Upper lobe of right lung (tissue), 1 donor: ENCODE measurements around the gene CTH. TPM values are rescaled to one million over a fixed set of nuclear protein-coding genes. Genes with fewer than 3 reads are reported as not detected.
"Not testable (repeated sequence)": the region's sequence is repeated elsewhere in the genome, so short reads cannot be mapped to it uniquely, and the experiment has no call there.

Source experiments
- ATAC-seq: fragments of 200-7000 bp; cut with Tn5 transposase; one replicate; pipeline ENCODE4 v1.9.1; 2020; ENCODE audit warnings: mild to moderate bottlenecking, moderate library complexity
- DNase-seq: peaks from one replicate; pipeline ENCODE4 v3.0.0-alpha.2; 2020
- H3K27ac ChIP-seq: fragments of 200-600 bp; one replicate; pipeline ENCODE4 v1.8.0; 2022
- H3K27me3 ChIP-seq: fragments of 200-600 bp; one replicate; pipeline ENCODE4 v1.8.0; 2022; ENCODE audit warnings: mild to moderate bottlenecking
- H3K36me3 ChIP-seq: fragments of 200-600 bp; one replicate; pipeline ENCODE4 v1.8.0; 2022
- H3K4me1 ChIP-seq: fragments of 200-600 bp; one replicate; pipeline ENCODE4 v1.8.0; 2022
- H3K4me3 ChIP-seq: fragments of 200-600 bp; one replicate; pipeline ENCODE4 v1.8.0; 2022; ENCODE audit warnings: mild to moderate bottlenecking
- H3K9me3 ChIP-seq: fragments of 200-600 bp; one replicate; pipeline ENCODE4 v1.8.0; 2022
- CTCF ChIP-seq: fragments of 200-600 bp; IDR thresholded peaks from one replicate; pipeline ENCODE4 v1.8.0; 2022; ENCODE audit warnings: antibody characterized with exemption
- intact Hi-C: fragments of 100-400 bp; cut with DNase I; formaldehyde crosslinking; loops from one replicate; pipeline ENCODE4 v1.11.0; 2022
- total RNA-seq: library from RNA; stranded (reverse); fragmentation: NEBNext Ultra II Directional; extraction: Animal tissue kit (Norgen Biotek cat#: 25700); gene quantifications from one replicate; pipeline ENCODE4 v1.2.1, GENCODE V29; 2021
- donor health status: DM: no; HTN: yes; CAD: no; lungs with severe emphysema.

The CTH gene
- total RNA-seq, 1 donor from 2014 or later, result 3.6 TPM

DNA sequence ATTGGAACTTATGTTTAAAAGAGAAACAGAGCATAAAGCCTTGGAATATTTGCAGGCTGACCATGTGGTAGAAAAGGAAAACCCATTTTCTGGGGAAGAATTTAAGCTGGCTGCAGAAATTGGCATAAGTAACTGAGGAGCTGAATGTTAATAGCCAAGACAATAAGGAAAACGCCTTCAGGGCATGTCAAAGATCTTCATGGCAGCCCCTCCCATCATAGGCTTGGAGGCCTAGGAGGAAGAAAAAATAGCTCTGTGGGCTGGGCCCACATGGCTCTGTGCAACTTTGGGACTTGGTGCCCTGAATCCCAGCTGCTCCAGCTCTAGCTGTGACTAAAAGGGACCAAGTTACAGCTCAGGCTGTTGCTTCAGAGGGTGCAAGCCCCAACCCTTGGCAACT lies 51.5 kb downstream of the CTH start:
- no peaks in the 10 kb centered on the region for H3K27me3 ChIP-seq
- H3K9me3 ChIP-seq, result no peaks in the 10 kb centered on the region
- no peak for ATAC-seq
- DNase-seq, result no peak
- intact Hi-C loops, result no loop called here
- H3K27ac ChIP-seq, result no peak overlapping the region
- no peak overlapping the region for H3K4me3 ChIP-seq
- no peaks in the 10 kb centered on the region for H3K36me3 ChIP-seq
- no peaks in the 10 kb centered on the region for H3K4me1 ChIP-seq
- TF ChIP-seq CTCF, result no peak

DNA sequence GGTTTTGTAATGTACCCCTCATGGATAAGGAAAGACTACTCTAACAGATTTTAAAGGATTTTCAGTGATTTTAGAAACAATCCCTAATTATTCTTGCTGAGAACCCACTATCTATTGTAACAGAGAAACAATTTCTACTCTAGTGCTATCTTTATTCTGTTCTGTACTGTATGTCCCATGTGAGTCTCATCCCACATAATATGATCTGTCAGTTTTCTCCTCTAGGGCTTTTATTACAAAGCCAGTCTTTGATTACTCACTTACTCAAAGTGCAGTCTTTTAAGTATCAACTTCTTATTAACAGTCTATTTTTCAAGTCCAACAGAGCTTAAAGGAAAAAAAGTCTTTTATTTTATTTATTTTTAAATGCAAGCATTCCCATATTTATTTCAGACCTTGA lies 54.8 kb downstream of the CTH start:
- Histone ChIP-seq H3K4me3 (no peak overlapping the region), H3K9me3 (no peaks in the 10 kb centered on the region), H3K36me3 (no peaks in the 10 kb centered on the region), H3K27me3 (no peaks in the 10 kb centered on the region), H3K4me1 (no peaks in the 10 kb centered on the region), H3K27ac (no peak overlapping the region)
- DNase-seq, result no peak
- intact Hi-C loops, result no loop called here
- no peak for TF ChIP-seq CTCF
- ATAC-seq, result no peak

GRCh38 chr1:70467531-70467930 lies 56.5 kb downstream of the CTH start:
- no peak overlapping the region for H3K27ac ChIP-seq
- ATAC-seq (no peak), DNase-seq (no peak)
- no peaks in the 10 kb centered on the region for H3K36me3 ChIP-seq
- no peaks in the 10 kb centered on the region for H3K9me3 ChIP-seq
- H3K4me3 ChIP-seq, result no peak overlapping the region
- TF ChIP-seq CTCF, result no peak
- no peaks in the 10 kb centered on the region for H3K4me1 ChIP-seq
- intact Hi-C loops, result no loop called here
- H3K27me3 ChIP-seq, result no peaks in the 10 kb centered on the region

DNA sequence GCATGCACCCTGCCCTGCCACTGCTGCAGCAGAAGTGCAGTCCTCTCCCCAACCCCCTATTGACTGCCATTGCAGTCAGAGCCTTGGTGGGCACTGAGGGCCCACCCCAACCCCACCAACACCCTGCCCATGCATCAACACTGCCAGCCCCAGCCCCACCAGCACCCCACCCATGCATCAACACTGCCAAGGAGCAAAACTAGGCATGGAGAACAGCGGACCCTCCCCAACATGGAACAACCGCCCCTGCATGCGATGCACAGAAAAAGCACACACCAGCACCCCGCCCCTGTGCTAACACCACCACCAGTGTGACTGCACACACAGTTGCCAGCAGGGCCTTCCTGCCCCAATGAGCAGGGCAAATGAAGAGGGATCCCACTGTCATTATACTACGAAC lies 57.1 kb downstream of the CTH start:
- no peak for DNase-seq
- Histone ChIP-seq H3K27ac (no peak overlapping the region), H3K4me3 (no peak overlapping the region), H3K36me3 (no peaks in the 10 kb centered on the region), H3K4me1 (no peaks in the 10 kb centered on the region), H3K9me3 (no peaks in the 10 kb centered on the region), H3K27me3 (no peaks in the 10 kb centered on the region)
- no peak for TF ChIP-seq CTCF
- intact Hi-C loops, result no loop called here
- peak; percentile 34 for ATAC-seq

- H3K27ac ChIP-seq, H3K4me1 ChIP-seq, H3K4me3 ChIP-seq, DNase-seq, intact Hi-C loops, H3K27me3 ChIP-seq, H3K36me3 ChIP-seq, ATAC-seq, H3K9me3 ChIP-seq: not testable (repeated sequence)
Measured at GRCh38 chr1:70469184-70469583, 58.1 kb downstream of the CTH start.

- no peaks in the 10 kb centered on the region for H3K27me3 ChIP-seq
- DNase-seq, result no peak
- H3K4me1 ChIP-seq, result no peaks in the 10 kb centered on the region
- ATAC-seq, result no peak
- no peaks in the 10 kb centered on the region for H3K36me3 ChIP-seq
- no peaks in the 10 kb centered on the region for H3K9me3 ChIP-seq
- H3K4me3 ChIP-seq, result no peak overlapping the region
- TF ChIP-seq CTCF, result no peak
- intact Hi-C loops, result no loop called here
- H3K27ac ChIP-seq, result no peak overlapping the region
Measured at GRCh38 chr1:70475023-70475422, 64.0 kb downstream of the CTH start.
